GM18519 (cell line): ENCODE results near the gene EDA.

Source experiments
- ATAC-seq: cut with Tn5 transposase; IDR thresholded peaks from one replicate; pipeline ENCODE4 v1.9.1; 2021; ENCODE audit warnings: mild to moderate bottlenecking, moderate library complexity; ENCODE audit not compliant: unreplicated experiment, low FRiP score

The EDA gene

GRCh38 chrX:70013466-70014381 lies 397.8 kb downstream of the EDA start:
- no peak for ATAC-seq

- ATAC-seq = no peak
Measured at GRCh38 chrX:70016513-70016912, 400.6 kb downstream of the EDA start.

- ATAC-seq = no peak
Measured at GRCh38 chrX:70022616-70023015, 406.7 kb downstream of the EDA start.

GRCh38 chrX:70025464-70025863 lies 409.6 kb downstream of the EDA start:
- ATAC-seq = no peak

GRCh38 chrX:70026112-70026850 lies 410.4 kb downstream of the EDA start:
- ATAC-seq = no peak

GRCh38 chrX:70026851-70027200 lies 410.9 kb downstream of the EDA start:
- no peak for ATAC-seq

- ATAC-seq = no peak
Measured at GRCh38 chrX:70029863-70030262, 413.9 kb downstream of the EDA start.

GRCh38 chrX:70030301-70030767 lies 414.4 kb downstream of the EDA start:
- ATAC-seq = peak; percentile 66

- no peak for ATAC-seq
Measured at GRCh38 chrX:70032792-70033191, 416.9 kb downstream of the EDA start.

- peak; percentile 46 for ATAC-seq
Measured at GRCh38 chrX:70033348-70034051, 417.6 kb downstream of the EDA start.

- ATAC-seq = no peak
Measured at GRCh38 chrX:70034646-70035045, 418.7 kb downstream of the EDA start.

GRCh38 chrX:70038515-70038914 lies 422.6 kb downstream of the EDA start:
- no peak for ATAC-seq

GRCh38 chrX:70038951-70039350 lies 423.0 kb downstream of the EDA start:
- ATAC-seq = no peak

GRCh38 chrX:70039758-70040157 lies 423.8 kb downstream of the EDA start:
- ATAC-seq = no peak

- ATAC-seq = no peak
Measured at GRCh38 chrX:70041993-70042392, 426.1 kb downstream of the EDA start.

GRCh38 chrX:70042399-70043371 lies 426.8 kb downstream of the EDA start:
- ATAC-seq = no peak

GRCh38 chrX:70043685-70044084 lies 427.8 kb downstream of the EDA start:
- ATAC-seq = no peak

GRCh38 chrX:70044541-70045245 lies 428.8 kb downstream of the EDA start:
- no peak for ATAC-seq

GRCh38 chrX:70046978-70047377 lies 431.1 kb downstream of the EDA start:
- ATAC-seq = no peak
